Neural cell (in vitro differentiated cells): ENCODE results near the gene UNC5A. TPM values are rescaled to one million over a fixed set of nuclear protein-coding genes. Genes with fewer than 3 reads are reported as not detected.

Experiments
- H2AFZ ChIP-seq: fragments of 200-600, 300-800 bp; sonication (generic), shearing (Covaris generic); 2 replicates; pipeline ENCODE4 v1.6.0; 2014; ENCODE audit warnings: low read depth, mild to moderate bottlenecking, antibody characterized with exemption, low read length, moderate library complexity
- H3F3A ChIP-seq: fragments of 200-600 bp; shearing (Covaris generic); 2 replicates; pipeline ENCODE4 v1.6.1; 2016; ENCODE audit warnings: mild to moderate bottlenecking, moderate library complexity, mixed read lengths, antibody characterized with exemption, low read length; ENCODE audit not compliant: insufficient read depth, poor library complexity, severe bottlenecking
- H3K27ac ChIP-seq: fragments of 200-600, 300-800 bp; sonication (generic), shearing (Covaris generic); 2 replicates; pipeline ENCODE4 v1.5.1; 2014; ENCODE audit warnings: mild to moderate bottlenecking, low read length, moderate library complexity
- H3K27me3 ChIP-seq: fragments of 300-800, 200-600 bp; sonication (generic), shearing (Covaris generic); 2 replicates; pipeline ENCODE4 v1.6.0; 2014; ENCODE audit warnings: mild to moderate bottlenecking, low read depth, low read length, moderate library complexity; ENCODE audit not compliant: insufficient read depth
- H3K36me3 ChIP-seq: fragments of 300-800, 200-600 bp; sonication (generic), shearing (Covaris generic); 2 replicates; pipeline ENCODE4 v1.5.1; 2014; ENCODE audit warnings: mild to moderate bottlenecking, antibody characterized with exemption, low read length, moderate library complexity; ENCODE audit not compliant: insufficient read depth
- H3K4me2 ChIP-seq: fragments of 300-800, 200-600 bp; sonication (generic), shearing (Covaris generic); 2 replicates; pipeline ENCODE4 v1.6.0; 2014; ENCODE audit warnings: mild to moderate bottlenecking, low read length
- H3K4me3 ChIP-seq: fragments of 300-800, 200-600 bp; sonication (generic), shearing (Covaris generic); 2 replicates; pipeline ENCODE4 v1.5.1; 2014; ENCODE audit warnings: mild to moderate bottlenecking, low read length, moderate library complexity
- H3K79me2 ChIP-seq: fragments of 200-600 bp; shearing (Covaris generic); replicated peaks from 2 replicates; pipeline ENCODE4 v1.6.0; 2014; ENCODE audit warnings: mild to moderate bottlenecking, low read length, moderate library complexity; ENCODE audit not compliant: insufficient read depth
- H3K9ac ChIP-seq: fragments of 300-800, 200-600 bp; sonication (generic), shearing (Covaris generic); 2 replicates; pipeline ENCODE4 v1.6.1; 2016; ENCODE audit warnings: mild to moderate bottlenecking, low read length, mixed read lengths
- H3K9me2 ChIP-seq: fragments of 200-600 bp; shearing (Covaris generic); 2 replicates; pipeline ENCODE4 v1.6.1; 2016; ENCODE audit warnings: mild to moderate bottlenecking, low read length, mixed read lengths; ENCODE audit not compliant: insufficient read depth
- H3K9me3 ChIP-seq: fragments of 200-600, 300-800 bp; sonication (generic), shearing (Covaris generic); 2 replicates; pipeline ENCODE4 v1.6.1; 2016; ENCODE audit warnings: mild to moderate bottlenecking, mixed run types, low read length, moderate library complexity, mixed read lengths
- H4K20me1 ChIP-seq: fragments of 200-600 bp; shearing (Covaris generic); 2 replicates; pipeline ENCODE4 v1.6.1; 2016; ENCODE audit warnings: mild to moderate bottlenecking, mixed run types; ENCODE audit not compliant: insufficient read depth
- EP300 ChIP-seq: fragments of 450-650 bp; conservative IDR thresholded peaks from 2 replicates; pipeline ENCODE4 v1.6.1; 2014; ENCODE audit warnings: antibody characterized with exemption, mild to moderate bottlenecking, moderate library complexity; ENCODE audit not compliant: poor library complexity, severe bottlenecking
- EZH2 ChIP-seq: fragments of 200-600, 300-800 bp; shearing (Covaris generic), sonication (generic); IDR thresholded peaks from 2 replicates; pipeline ENCODE4 v1.6.1; 2014; ENCODE audit warnings: antibody characterized with exemption, low read length, borderline replicate concordance, mild to moderate bottlenecking; ENCODE audit not compliant: insufficient read depth, poor library complexity, severe bottlenecking
- MXI1 ChIP-seq: fragments of 450-650 bp; conservative IDR thresholded peaks from 2 replicates; pipeline ENCODE4 v1.6.1; 2014; ENCODE audit warnings: antibody characterized with exemption, mild to moderate bottlenecking; ENCODE audit not compliant: poor library complexity, severe bottlenecking
- POLR2AphosphoS5 ChIP-seq: IDR thresholded peaks from 2 replicates; pipeline ENCODE4 v1.6.1; 2012
- RAD21 ChIP-seq: fragments of 450-650 bp; conservative IDR thresholded peaks from 2 replicates; pipeline ENCODE4 v1.6.1; 2014; ENCODE audit warnings: antibody characterized with exemption, mild to moderate bottlenecking, moderate library complexity
- REST ChIP-seq: IDR thresholded peaks from 2 replicates; pipeline ENCODE4 v1.6.1; 2012; ENCODE audit warnings: borderline replicate concordance
- SMC3 ChIP-seq: fragments of 450-650 bp; conservative IDR thresholded peaks from 2 replicates; pipeline ENCODE4 v1.6.1; 2014; ENCODE audit warnings: antibody characterized with exemption, mild to moderate bottlenecking, moderate library complexity; ENCODE audit not compliant: poor library complexity
- TAF1 ChIP-seq: IDR thresholded peaks from 2 replicates; pipeline ENCODE4 v1.6.1; 2012; ENCODE audit warnings: low read depth
- polyA plus RNA-seq: library from polyadenylated mRNA; depleted of rRNA; stranded (reverse); fragments of >200 nt; gene quantifications from 2 replicates; pipeline ENCODE4 v1.2.3, GENCODE V29; 2014
- TF ChIP-seq, protein P1 (sequence below): fragments of 450-650 bp; IDR thresholded peaks from 2 replicates; pipeline ENCODE4 v1.5.1; 2014; ENCODE audit warnings: antibody characterized with exemption, mild to moderate bottlenecking, moderate library complexity; ENCODE audit not compliant: poor library complexity, severe bottlenecking

Gene UNC5A
- polyA plus RNA-seq, 1 donor from 2014 or later = 2.7 TPM

DNA sequence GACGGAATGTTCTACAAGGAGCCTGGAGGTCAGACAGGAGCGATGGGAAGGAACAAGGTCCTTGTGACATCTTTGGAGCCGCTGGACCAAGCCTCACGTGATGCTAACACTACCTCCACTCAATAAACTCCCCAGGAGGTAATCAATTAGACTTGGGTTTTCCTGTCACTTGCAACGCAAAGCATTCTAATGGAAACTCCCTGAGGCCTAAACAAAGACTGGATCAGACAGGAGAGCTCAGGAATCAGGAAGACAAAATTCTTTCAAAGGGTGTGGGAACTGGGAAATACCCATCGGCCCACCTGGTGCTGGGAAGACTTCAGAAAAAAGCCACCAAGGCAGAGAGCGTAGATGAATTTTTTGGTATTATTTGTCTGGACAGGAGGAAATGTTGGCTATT lies 22.3 kb upstream of the UNC5A start:
- Histone ChIP-seq H3F3A (no peaks in the 10 kb centered on the region), H3K9me3 (no peaks in the 10 kb centered on the region), H4K20me1 (no peaks in the 10 kb centered on the region), H3K4me2 (no peak overlapping the region), H3K4me3 (no peak overlapping the region), H3K79me2 (no peaks in the 10 kb centered on the region), H2AFZ (no peak overlapping the region), H3K9ac (no peak overlapping the region), H3K9me2 (no peaks in the 10 kb centered on the region), H3K36me3 (no peaks in the 10 kb centered on the region), H3K27ac (no peak overlapping the region), H3K27me3 (no peaks in the 10 kb centered on the region)
- TF ChIP-seq EP300 (no peak), POLR2AphosphoS5 (no peak), RAD21 (no peak), REST (no peak), MXI1 (no peak), EZH2 (no peak), TAF1 (no peak), SMC3 (no peak)
- TF ChIP-seq, protein P1, sequence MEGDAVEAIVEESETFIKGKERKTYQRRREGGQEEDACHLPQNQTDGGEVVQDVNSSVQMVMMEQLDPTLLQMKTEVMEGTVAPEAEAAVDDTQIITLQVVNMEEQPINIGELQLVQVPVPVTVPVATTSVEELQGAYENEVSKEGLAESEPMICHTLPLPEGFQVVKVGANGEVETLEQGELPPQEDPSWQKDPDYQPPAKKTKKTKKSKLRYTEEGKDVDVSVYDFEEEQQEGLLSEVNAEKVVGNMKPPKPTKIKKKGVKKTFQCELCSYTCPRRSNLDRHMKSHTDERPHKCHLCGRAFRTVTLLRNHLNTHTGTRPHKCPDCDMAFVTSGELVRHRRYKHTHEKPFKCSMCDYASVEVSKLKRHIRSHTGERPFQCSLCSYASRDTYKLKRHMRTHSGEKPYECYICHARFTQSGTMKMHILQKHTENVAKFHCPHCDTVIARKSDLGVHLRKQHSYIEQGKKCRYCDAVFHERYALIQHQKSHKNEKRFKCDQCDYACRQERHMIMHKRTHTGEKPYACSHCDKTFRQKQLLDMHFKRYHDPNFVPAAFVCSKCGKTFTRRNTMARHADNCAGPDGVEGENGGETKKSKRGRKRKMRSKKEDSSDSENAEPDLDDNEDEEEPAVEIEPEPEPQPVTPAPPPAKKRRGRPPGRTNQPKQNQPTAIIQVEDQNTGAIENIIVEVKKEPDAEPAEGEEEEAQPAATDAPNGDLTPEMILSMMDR = no peak

DNA sequence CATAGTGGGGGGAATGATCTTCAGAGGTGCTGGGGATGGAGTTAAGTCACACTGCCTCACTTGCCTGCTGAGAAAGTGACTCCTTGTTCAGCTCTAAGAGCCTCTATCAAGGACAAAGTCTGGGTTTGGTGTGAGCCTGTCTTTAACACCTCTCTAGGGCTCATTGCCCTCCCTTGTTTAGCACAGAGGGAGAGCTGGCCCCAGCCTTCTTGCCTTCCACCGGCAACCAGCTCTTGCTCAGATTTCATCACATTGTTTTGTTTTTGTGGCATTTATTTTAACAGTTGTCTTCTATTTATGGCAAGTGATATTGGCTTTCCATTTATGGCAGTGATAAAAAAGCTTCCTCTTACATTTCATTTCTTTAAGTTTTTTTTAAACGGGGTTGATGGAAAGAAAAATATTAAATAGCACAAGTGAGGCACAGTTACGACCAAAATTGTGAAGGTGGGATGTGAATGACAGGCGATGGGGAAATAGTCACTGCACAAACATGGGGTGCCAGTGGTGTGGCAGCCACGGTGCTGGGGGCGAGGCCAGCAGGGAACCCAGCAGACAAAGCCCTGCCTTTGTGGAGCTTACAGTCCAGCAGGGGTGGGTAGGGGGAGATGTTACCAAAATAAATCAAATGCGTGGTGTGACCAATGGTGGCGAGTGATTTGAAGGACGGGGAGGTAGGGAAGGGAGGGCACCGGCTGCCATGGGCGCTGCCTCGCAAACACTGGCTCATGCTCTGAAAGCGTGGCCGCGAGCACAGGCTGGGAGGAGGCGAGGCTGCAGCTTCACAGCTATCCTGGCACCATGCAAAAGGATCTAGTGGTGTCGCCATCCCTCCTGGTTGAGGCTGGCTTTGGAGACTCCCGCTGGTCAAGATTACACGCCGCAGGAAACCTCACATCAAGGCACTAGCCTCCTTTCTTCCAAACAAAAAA lies 21.2 kb upstream of the UNC5A start:
- no peaks in the 10 kb centered on the region for H3K79me2 ChIP-seq
- H3K9me3 ChIP-seq = no peaks in the 10 kb centered on the region
- no peak overlapping the region for H3K9ac ChIP-seq
- H3K27ac ChIP-seq = no peak overlapping the region
- H4K20me1 ChIP-seq = no peaks in the 10 kb centered on the region
- no peak overlapping the region for H2AFZ ChIP-seq
- H3K4me2 ChIP-seq = no peak overlapping the region
- H3K9me2 ChIP-seq = no peaks in the 10 kb centered on the region
- no peaks in the 10 kb centered on the region for H3K36me3 ChIP-seq
- no peaks in the 10 kb centered on the region for H3F3A ChIP-seq
- H3K27me3 ChIP-seq = no peaks in the 10 kb centered on the region
- no peak overlapping the region for H3K4me3 ChIP-seq
- TF ChIP-seq EP300 (no peak), REST (no peak), SMC3 (no peak), EZH2 (no peak), RAD21 (no peak), POLR2AphosphoS5 (no peak), MXI1 (no peak)
- TF ChIP-seq, protein P1 = no peak
